HL-60 (cell line): ENCODE data around the gene PDE4B.
"Not testable (repeated sequence)": the region's sequence is repeated elsewhere in the genome, so short reads cannot be mapped to it uniquely, and the experiment has no call there.

Experiments used
- DNase-seq, 2 experiments: peaks; one replicate each; pipeline ENCODE4 v3.0.0-alpha.2; 2010 to 2020; ENCODE audit warnings: low read depth in 1 of 2, low spot score in 1 of 2
- H3K27ac ChIP-seq: fragments of 250-450 bp; sonication (Bioruptor Pico); replicated peaks from 2 replicates; pipeline ENCODE4 v1.5.1; 2020; ENCODE audit warnings: mild to moderate bottlenecking, moderate library complexity
- H3K27me3 ChIP-seq: fragments of 250-450 bp; sonication (Bioruptor Pico); 2 replicates; pipeline ENCODE4 v1.5.1; 2021; ENCODE audit warnings: mild to moderate bottlenecking, moderate library complexity; ENCODE audit not compliant: insufficient read depth, poor library complexity, severe bottlenecking
- H3K4me3 ChIP-seq: replicated peaks from 2 replicates; pipeline ENCODE4 v1.5.1; 2011; ENCODE audit warnings: mild to moderate bottlenecking, control low read depth, low read length; ENCODE audit not compliant: insufficient read depth
- GABPA ChIP-seq: IDR thresholded peaks from 2 replicates; pipeline ENCODE4 v1.6.1; 2012; ENCODE audit warnings: low read depth
- POLR2AphosphoS5 ChIP-seq: IDR thresholded peaks from 2 replicates; pipeline ENCODE4 v1.6.1; 2012; ENCODE audit warnings: low read depth
- SPI1 ChIP-seq: IDR thresholded peaks from 2 replicates; pipeline ENCODE4 v1.6.1; 2012; ENCODE audit warnings: low read depth, mild to moderate bottlenecking, borderline replicate concordance
- TF ChIP-seq, protein P1 (sequence below): IDR thresholded peaks from 2 replicates; pipeline ENCODE4 v1.6.1; 2012; ENCODE audit warnings: low read depth; ENCODE audit not compliant: insufficient replicate concordance
- TF ChIP-seq, protein P2 (sequence below): IDR thresholded peaks from one replicate; pipeline ENCODE4 v1.5.1; 2011; ENCODE audit warnings: low read length, control low read depth, inconsistent platforms; ENCODE audit not compliant: insufficient read depth

The PDE4B gene

DNA sequence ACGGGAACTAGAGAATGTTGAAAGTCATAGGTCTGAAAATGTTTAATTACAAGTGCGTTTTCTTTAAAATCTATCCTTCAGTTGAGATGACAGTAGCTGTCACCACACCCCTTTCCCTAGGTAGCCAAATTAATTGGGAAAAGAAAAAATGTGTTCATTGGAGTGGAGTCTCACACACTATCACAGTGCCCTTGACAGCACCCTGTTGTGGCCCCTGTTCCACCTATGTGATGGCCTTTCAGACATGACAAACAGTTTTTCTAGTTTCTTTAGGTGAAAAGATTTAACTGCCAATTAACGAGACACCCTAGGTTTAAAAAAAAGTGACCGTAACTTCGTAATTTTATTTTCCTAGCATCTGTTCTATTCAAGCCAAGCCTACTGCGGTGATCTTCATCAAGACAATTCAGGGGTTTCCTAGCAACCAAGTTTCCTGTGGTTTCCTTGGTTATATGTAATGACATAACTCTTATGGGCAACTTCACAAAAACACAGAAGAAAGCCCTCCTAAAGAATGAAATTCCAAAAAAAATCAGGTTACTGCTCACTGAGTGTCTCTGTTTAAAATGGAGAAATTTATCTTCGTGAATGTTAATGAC lies 298.3 kb downstream of the PDE4B start:
- H3K27me3 ChIP-seq: no peaks in the 10 kb centered on the region
- no peak overlapping the region for H3K4me3 ChIP-seq
- no peak overlapping the region for H3K27ac ChIP-seq
- TF ChIP-seq SPI1 (no peak), GABPA (no peak), POLR2AphosphoS5 (no peak)
- TF ChIP-seq, protein P1, sequence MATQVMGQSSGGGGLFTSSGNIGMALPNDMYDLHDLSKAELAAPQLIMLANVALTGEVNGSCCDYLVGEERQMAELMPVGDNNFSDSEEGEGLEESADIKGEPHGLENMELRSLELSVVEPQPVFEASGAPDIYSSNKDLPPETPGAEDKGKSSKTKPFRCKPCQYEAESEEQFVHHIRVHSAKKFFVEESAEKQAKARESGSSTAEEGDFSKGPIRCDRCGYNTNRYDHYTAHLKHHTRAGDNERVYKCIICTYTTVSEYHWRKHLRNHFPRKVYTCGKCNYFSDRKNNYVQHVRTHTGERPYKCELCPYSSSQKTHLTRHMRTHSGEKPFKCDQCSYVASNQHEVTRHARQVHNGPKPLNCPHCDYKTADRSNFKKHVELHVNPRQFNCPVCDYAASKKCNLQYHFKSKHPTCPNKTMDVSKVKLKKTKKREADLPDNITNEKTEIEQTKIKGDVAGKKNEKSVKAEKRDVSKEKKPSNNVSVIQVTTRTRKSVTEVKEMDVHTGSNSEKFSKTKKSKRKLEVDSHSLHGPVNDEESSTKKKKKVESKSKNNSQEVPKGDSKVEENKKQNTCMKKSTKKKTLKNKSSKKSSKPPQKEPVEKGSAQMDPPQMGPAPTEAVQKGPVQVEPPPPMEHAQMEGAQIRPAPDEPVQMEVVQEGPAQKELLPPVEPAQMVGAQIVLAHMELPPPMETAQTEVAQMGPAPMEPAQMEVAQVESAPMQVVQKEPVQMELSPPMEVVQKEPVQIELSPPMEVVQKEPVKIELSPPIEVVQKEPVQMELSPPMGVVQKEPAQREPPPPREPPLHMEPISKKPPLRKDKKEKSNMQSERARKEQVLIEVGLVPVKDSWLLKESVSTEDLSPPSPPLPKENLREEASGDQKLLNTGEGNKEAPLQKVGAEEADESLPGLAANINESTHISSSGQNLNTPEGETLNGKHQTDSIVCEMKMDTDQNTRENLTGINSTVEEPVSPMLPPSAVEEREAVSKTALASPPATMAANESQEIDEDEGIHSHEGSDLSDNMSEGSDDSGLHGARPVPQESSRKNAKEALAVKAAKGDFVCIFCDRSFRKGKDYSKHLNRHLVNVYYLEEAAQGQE: no peak
- TF ChIP-seq, protein P2, sequence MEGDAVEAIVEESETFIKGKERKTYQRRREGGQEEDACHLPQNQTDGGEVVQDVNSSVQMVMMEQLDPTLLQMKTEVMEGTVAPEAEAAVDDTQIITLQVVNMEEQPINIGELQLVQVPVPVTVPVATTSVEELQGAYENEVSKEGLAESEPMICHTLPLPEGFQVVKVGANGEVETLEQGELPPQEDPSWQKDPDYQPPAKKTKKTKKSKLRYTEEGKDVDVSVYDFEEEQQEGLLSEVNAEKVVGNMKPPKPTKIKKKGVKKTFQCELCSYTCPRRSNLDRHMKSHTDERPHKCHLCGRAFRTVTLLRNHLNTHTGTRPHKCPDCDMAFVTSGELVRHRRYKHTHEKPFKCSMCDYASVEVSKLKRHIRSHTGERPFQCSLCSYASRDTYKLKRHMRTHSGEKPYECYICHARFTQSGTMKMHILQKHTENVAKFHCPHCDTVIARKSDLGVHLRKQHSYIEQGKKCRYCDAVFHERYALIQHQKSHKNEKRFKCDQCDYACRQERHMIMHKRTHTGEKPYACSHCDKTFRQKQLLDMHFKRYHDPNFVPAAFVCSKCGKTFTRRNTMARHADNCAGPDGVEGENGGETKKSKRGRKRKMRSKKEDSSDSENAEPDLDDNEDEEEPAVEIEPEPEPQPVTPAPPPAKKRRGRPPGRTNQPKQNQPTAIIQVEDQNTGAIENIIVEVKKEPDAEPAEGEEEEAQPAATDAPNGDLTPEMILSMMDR: no peak
- no peak for DNase-seq

DNA sequence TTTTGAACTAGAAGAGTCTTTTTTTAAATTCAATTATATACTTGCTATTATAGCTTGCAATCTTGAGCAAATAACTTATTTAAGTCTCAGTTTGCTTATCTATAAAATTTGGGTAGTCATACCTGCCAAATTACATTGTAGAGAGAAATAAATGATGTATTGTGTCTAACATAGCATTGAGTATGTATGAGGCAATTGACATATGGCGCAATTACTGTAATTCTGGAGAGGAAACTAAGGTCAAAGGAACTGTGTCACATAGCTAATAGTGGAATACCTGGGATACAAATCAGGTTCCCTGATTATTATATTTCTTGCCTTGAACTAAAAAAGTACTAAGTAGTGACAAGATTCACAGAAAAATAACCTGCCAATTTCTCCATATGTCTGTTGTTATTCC lies 302.5 kb downstream of the PDE4B start:
- no peak overlapping the region for H3K4me3 ChIP-seq
- peak in 1 of 2 experiments; percentile 5 for DNase-seq
- no peaks in the 10 kb centered on the region for H3K27me3 ChIP-seq
- no peak overlapping the region for H3K27ac ChIP-seq
- TF ChIP-seq, protein P2: no peak
- TF ChIP-seq GABPA: no peak
- TF ChIP-seq POLR2AphosphoS5: no peak
- no peak for TF ChIP-seq SPI1
- TF ChIP-seq, protein P1: no peak

DNA sequence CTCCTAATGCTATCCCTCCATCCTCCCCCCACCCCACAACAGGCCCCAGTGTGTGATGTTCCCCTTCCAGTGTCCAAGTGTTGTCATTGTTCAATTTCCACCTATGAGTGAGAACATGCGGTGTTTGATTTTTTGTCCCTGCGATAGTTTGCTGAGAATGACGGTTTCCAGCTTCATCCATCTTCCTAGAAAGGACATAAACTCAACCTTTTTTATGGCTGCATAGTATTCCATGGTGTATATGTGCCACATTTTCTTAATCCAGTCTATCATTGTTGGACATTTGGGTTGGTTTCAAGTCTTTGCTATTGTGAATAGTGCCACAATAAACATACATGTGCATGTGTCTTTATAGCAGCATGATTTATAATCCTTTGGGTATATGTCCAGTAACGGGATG lies 308.3 kb downstream of the PDE4B start:
- H3K27ac ChIP-seq, H3K4me3 ChIP-seq, H3K27me3 ChIP-seq, DNase-seq: not testable (repeated sequence)

DNA sequence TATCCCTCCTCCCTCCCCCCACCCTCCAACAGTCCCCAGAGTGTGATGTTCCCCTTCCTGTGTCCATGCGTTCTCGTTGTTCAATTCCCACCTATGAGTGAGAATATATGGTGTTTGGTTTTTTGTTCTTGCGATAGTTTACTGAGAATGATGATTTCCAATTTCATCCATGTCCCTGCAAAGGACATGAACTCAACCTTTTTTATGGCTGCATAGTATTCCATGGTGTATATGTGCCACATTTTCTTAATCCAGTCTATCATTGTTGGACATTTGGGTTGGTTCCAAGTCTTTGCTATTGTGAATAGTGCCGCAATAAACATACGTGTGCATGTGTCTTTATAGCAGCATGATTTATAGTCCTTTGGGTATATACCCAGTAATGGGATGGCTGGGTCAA lies 311.4 kb downstream of the PDE4B start:
- not testable (repeated sequence) for H3K4me3 ChIP-seq, DNase-seq, H3K27me3 ChIP-seq, H3K27ac ChIP-seq

DNA sequence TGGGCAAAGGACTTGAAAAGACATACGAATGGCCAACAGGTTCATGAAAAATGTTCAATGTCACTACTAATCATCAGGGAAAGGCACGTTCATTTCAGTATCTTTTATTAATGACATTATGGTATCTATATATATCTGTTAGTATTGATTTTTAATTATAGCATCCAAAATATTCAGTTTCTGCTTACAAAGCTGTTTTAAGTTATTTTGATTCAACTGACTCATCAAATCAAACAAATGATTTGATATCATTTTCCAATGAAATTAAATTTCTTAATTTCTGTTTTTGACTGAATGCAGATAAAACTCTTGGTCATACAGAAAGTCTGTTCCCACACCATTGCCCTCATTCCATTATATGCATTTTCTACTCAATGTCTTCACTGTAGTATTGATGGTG lies 315.9 kb downstream of the PDE4B start:
- TF ChIP-seq, protein P2: no peak
- TF ChIP-seq GABPA (no peak), POLR2AphosphoS5 (no peak), SPI1 (no peak)
- TF ChIP-seq, protein P1: no peak
- DNase-seq: no peak
- H3K27ac ChIP-seq: no peak overlapping the region
- H3K27me3 ChIP-seq: no peaks in the 10 kb centered on the region
- H3K4me3 ChIP-seq: no peak overlapping the region
